ENCODE results near the gene DDI1.
"Not testable (repeated sequence)": the region's sequence is repeated elsewhere in the genome, so short reads cannot be mapped to it uniquely, and the experiment has no call there.

The DDI1 gene

GRCh38 chr11:104041792-104042191 is 5.4 kb downstream of the DDI1 start:
- DNase-seq (ENCODE audit: low read depth) = no peak

DNA sequence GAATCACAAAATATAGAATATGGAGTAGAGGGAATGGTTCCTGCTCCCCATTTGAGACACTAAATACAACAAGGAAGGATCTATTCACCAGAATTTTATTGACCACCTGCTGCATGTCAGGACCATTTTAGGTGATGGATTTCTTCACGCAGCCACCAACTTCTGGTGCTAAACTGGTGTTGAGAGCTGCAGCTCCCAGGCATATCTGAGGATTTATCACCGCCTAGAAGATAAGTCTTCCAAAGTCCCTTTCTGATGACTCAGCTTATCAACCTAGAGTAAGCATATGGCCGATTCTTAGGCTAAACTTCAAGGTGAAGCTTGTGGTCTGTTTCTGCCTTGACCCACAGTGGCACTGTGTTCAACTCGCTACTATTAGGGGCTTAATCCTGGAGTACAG is 6.7 kb downstream of the DDI1 start:
- DNase-seq (ENCODE audit: low read depth) = no peak

- no peak for DNase-seq (ENCODE audit: low read depth)
Measured at GRCh38 chr11:104043678-104044239, 7.3 kb downstream of the DDI1 start.

DNA sequence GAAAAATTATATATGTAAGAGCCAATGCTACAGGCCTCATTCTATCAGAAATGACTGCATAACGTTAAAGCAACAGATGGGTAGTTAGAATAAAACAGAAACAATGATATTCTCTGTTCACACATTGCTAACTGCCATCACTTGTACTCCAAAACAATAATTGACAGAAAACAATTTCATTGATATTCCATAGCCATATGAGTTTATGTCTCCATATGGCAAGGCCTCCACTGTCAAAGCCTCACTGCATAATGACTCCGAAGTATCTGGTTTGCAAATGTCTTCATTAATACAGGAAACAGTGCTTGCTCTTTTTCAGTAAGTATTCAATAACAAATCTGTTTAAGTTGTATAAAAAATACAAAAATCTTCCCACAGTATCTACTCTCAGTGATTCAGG is 9.9 kb downstream of the DDI1 start:
- no peak for DNase-seq (ENCODE audit: low read depth)

DNA sequence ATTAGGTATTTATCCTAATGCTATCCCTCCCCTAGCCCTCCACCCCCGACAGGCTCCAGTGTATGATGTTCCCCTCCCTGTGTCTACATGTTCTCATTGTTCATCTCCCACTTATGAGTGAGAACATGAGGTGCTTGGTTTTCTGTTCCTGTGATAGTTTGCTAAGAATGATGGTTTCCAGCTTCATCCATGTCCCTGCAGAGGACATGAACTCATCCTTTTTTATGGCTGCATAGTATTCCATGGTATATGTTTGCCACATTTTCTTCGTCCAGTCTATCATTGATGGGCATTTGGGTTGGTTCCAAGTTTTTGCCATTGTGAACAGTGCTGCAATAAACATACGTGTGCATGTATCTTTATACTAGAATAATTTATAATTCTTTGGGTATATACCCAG is 10.4 kb downstream of the DDI1 start:
- not testable (repeated sequence) for DNase-seq (ENCODE audit: low read depth)

DNA sequence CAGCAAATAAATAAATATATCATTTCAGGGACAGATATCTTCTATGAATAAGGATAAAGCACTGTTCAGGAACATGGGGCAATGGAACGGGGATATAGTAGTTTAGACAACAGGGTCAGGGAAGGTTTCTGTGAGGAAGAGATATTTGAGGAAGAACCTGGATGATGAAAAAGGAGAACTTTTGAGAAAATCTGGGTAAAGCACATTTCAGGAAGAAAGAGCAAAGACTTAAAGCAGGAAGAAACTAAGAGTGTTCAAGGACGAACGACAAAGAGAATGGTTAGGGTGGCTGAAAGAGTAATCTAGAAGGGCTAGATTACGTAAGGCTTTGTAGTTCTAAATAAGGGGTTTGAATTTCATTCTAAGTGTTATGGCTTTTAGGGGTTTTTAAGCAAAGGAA is 12.7 kb downstream of the DDI1 start:
- DNase-seq (ENCODE audit: low read depth) = no peak

GRCh38 chr11:104051778-104052177 is 15.3 kb downstream of the DDI1 start:
- no peak for DNase-seq (ENCODE audit: low read depth)

GRCh38 chr11:104053743-104054478 is 17.5 kb downstream of the DDI1 start:
- no peak for DNase-seq (ENCODE audit: low read depth)

DNA sequence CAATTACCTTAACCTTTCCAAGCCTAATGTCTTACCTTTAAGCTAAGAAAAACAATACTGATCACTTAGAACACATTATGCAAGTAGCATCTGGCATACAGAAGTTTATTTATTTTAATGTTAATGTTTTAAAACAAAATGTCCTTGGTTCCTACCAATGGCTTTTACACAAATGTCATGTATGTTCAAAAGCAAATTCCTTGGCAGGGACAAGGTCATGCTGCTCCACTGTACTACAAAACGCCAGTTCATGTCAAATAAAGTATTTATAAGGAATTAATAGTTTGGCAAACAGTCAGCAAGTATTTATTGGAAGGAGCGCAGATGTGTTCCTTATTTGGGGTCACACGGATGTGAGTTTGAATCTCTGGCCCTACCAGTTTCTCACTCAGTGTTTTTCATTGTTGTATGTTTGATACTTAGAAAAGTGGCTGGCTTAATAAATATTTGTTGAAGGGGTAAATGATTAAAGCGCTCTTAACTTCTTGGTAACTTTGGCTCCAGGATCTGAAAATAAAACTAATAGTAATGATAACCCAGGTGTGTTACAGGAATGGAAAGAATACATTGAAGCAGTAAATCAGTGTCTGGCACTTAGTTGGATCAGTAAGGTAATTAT is 18.6 kb downstream of the DDI1 start:
- DNase-seq (ENCODE audit: low read depth) = no peak

DNA sequence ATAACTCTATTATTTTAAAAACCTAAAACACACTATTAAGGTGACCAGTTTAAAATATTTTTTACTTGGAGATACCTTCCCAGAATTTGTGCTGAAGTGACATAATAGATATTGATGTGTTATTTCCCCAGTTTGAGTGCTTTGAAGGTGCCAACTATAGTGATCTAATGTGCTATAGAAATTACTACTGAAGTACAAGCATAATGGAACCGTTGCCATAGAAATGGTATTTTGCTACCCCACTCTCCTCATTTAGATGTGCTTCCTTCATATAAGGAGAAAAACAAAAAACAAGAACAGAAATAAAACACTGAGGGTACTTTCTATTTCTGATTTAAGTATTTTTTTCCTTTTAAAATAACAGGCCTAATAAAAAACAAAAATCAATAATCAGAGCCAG is 19.2 kb downstream of the DDI1 start:
- DNase-seq (ENCODE audit: low read depth) = no peak

DNA sequence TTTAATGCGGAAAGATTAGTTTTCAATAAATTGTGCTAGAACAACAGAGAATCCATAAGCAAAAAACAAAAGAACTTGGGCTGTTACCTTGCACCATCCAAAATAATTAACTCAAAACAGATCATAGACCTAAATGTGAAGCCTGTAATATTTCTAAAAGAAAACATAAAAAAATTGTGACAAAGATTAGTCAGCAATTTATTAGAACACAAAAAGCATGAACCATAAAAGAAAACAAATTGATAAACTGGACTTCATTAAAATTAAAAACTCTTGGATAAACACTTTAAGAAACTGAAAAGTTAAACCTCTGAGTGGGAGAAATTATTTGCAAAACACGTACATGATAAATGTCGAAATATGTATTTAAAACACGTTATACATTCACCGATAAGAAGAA is 21.5 kb downstream of the DDI1 start:
- DNase-seq (ENCODE audit: low read depth) = no peak

GRCh38 chr11:104058680-104059079 is 22.2 kb downstream of the DDI1 start:
- DNase-seq (ENCODE audit: low read depth) = no peak

- no peak for DNase-seq (ENCODE audit: low read depth)
Measured at GRCh38 chr11:104060004-104060794, 23.8 kb downstream of the DDI1 start.

DNA sequence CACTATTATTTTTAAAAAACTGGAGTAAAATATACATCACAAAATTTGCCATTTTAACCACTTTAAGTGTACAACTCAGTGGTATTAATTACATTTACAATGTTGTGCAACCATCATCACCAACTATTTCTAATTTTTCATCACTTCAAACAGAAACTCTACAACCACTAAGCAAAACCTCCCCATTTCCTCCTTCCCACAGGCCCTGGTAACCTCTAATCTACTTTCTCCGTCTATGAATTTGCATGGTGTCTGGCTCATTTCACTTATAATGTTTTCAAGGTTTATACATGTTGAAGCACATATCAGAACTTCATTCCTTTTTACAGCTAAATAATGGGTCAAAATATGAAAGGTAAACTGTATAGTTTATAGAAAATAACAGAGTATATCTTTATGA is 24.4 kb downstream of the DDI1 start:
- no peak for DNase-seq (ENCODE audit: low read depth)

GRCh38 chr11:104061853-104062521 is 25.5 kb downstream of the DDI1 start:
- DNase-seq (ENCODE audit: low read depth) = no peak

DNA sequence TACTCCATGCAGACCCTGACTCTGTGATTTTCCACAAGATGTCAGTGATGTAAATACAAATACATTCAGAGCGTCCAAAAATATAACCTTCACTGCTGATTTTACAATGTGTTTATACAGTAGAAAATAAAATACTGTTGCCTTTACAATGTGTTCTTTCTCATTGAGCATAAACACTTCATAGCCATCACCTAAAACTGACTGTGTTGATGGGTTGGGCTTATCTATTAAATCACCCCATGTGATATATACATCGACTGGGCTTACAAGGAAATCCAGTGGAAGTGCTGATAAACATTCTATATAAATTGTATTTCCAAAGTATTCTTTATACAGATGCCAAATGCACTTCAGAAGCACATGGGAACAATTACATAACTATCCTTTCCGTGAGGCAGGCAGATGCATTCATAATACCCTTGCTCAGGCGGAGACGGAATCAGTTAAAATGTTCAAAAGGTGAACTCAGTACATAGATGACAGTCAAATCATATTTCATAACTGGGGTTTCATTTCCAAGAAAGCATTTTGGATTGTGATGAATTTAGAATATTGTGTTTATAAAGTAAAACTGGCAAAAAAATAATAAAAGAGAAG is 27.7 kb downstream of the DDI1 start:
- no peak for DNase-seq (ENCODE audit: low read depth)

- no peak for DNase-seq (ENCODE audit: low read depth)
Measured at GRCh38 chr11:104067534-104067933, 31.1 kb downstream of the DDI1 start.

DNA sequence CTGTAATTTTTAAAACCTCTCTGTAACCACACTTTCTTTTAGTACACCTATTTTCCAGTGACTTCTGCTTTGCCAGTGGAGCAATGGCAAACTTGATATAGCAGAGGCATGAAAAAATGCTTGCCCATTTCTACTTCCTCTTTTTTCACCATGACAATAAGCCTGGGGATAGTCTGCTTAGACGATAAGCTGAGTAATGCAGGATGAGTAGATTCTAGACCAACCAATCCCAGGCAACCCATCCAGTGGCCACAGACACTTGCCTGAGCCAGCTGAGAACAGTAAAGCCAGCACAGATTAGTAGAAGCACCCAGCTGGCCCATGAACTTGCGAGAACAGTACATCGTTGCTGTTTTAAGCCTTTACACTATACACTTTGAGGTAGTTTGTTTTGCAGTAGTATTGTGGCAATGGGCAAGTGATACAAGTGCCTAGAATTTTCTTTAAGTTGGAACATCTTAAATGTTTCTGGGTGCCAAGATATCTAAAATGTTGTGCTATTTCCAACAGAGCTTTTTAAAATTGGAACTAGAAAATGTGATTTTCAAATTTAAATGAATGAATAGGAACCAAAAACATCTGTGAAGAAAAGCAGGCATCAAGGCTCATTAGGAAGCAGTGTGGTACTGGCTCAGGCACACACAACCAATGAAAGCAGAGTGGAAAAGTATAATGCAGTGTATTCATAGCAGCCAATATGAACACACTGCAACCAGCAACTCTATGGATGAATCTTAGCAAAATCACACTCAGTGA is 37.7 kb downstream of the DDI1 start:
- no peak for DNase-seq (ENCODE audit: low read depth)

GRCh38 chr11:104075091-104075490 is 38.7 kb downstream of the DDI1 start:
- no peak for DNase-seq (ENCODE audit: low read depth)

- no peak for DNase-seq (ENCODE audit: low read depth)
Measured at GRCh38 chr11:104075706-104076105, 39.3 kb downstream of the DDI1 start.

- DNase-seq (ENCODE audit: low read depth) = no peak
Measured at GRCh38 chr11:104076455-104076854, 40.0 kb downstream of the DDI1 start.

Measured in stimulated activated CD8-positive, alpha-beta memory T cell treated with anti-CD3 and anti-CD28 coated beads, Interleukin-12 subunit alpha, Interleukin-12 subunit beta, amount 100 ng/mL, for 4 hours (primary cell).